Measurements from ENCODE around the gene DAZL. TPM values are rescaled to one million over a fixed set of nuclear protein-coding genes. Genes with fewer than 3 reads are reported as not detected.

DAZL gene
- total RNA-seq, 4 donors from 2014 or later: not detected

DNA sequence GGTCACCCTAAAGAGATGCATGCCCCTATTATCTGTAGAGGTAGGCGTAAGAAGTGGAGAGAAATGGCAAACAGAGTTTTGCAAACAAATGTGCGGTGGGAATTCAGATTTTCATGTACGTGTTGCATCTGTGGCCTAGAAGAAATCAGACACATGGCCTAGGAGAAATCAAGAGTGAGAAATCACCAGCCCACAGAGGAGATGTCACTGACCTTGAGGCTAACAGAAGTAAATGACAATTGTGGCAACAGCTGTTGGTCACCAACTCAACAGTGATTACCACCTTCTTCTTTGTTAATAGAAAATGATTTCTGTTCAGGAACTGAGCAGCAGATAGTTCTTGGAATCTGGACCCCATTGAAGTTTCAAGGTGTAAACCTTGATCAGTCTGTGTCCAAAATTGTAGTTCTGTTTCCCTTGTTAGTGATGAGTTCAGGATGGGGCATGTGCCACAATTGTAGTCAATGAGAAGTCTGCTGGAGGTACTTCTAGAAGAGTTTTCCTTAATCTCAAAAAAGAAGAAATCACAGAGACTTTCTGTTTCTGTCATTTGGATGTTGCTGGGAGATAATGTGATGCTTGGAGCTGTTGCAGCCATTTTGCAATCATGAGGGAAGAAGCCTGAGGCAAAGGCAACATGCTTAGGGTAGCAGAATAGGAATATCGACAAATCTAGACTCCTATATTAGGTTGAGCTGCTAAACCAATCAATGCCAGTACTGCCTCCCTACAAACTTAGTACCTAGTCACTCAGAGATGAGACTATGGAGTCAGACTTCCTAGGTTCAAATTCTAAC lies 57.5 kb downstream of the DAZL start:
- WGBS, 2 donors (ENCODE audit: low coverage in 1 of 2): 91 to 95% methylated on average over 4 of the region's 4 CpGs
- Histone ChIP-seq H3K27ac (no peak overlapping the region), H3K4me3 (no peak overlapping the region), H3K27me3 (no peaks in the 10 kb centered on the region), H3K9me3 (no peaks in the 10 kb centered on the region), H3K4me1 (peaks cover 0 to 11% (median 4%) of the 10 kb centered on the region in 3 donors), H3K36me3 (no peaks in the 10 kb centered on the region)
- TF ChIP-seq POLR2A (IDR thresholded peaks at IDR 0.05) (no peak), POLR2AphosphoS5 (IDR thresholded peaks at IDR 0.05) (no peak), EP300 (IDR thresholded peaks at IDR 0.05) (no peak)
- TF ChIP-seq, protein P1, sequence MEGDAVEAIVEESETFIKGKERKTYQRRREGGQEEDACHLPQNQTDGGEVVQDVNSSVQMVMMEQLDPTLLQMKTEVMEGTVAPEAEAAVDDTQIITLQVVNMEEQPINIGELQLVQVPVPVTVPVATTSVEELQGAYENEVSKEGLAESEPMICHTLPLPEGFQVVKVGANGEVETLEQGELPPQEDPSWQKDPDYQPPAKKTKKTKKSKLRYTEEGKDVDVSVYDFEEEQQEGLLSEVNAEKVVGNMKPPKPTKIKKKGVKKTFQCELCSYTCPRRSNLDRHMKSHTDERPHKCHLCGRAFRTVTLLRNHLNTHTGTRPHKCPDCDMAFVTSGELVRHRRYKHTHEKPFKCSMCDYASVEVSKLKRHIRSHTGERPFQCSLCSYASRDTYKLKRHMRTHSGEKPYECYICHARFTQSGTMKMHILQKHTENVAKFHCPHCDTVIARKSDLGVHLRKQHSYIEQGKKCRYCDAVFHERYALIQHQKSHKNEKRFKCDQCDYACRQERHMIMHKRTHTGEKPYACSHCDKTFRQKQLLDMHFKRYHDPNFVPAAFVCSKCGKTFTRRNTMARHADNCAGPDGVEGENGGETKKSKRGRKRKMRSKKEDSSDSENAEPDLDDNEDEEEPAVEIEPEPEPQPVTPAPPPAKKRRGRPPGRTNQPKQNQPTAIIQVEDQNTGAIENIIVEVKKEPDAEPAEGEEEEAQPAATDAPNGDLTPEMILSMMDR (IDR thresholded peaks at IDR 0.05): no peak
- no peak for ATAC-seq

DNA sequence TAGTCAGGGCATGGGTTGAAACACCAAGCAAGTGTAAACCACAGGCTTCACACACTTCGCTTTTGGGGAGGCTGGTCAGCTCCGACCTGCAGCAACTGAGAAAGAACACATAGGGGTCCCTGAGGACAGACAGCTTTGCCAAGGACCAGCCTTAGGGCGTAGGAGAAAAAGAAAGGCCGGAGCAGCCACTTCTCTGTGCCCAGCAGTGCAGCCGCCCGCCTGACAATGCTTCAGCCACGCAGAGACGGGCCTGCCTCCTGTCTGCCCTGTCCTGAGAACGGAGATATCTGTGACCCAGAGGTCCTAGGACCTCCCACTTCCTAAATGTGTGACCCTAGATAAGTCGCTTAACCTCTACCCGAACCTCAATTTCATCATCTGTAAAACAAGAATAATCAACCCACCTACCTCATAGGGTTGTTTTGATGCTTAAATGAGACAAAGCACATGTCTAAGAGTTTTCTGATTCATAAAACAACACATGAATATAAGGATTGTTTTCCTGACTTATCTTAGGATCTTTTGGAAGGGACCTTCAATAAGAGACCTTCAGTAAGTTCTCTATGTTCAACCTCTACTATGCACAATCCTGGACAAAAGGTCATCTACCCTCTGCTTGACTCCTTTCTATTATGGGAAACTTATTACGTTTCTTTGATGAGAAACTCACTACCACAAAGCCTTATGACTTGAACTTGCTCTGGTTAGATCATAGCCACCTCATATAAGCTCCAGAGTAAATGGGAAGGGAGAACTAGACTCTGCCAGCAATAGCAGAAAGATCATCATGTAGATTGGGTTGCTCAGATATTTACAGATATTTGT lies 58.8 kb downstream of the DAZL start:
- peak; percentile 58 for ATAC-seq
- Histone ChIP-seq H3K27me3 (no peaks in the 10 kb centered on the region), H3K36me3 (no peaks in the 10 kb centered on the region), H3K4me3 (no peak overlapping the region), H3K27ac (peak overlapping the region in 3 of 4 donors; percentile 3 to 53 (median 30)), H3K4me1 (peaks cover 0 to 11% (median 4%) of the 10 kb centered on the region in 3 donors), H3K9me3 (no peaks in the 10 kb centered on the region)
- no peak for TF ChIP-seq EP300 (IDR thresholded peaks at IDR 0.05)
- TF ChIP-seq POLR2A (IDR thresholded peaks at IDR 0.05): no peak
- peak; percentile 21 for TF ChIP-seq POLR2AphosphoS5 (IDR thresholded peaks at IDR 0.05)
- TF ChIP-seq, protein P1 (IDR thresholded peaks at IDR 0.05): no peak
- WGBS, 2 donors (ENCODE audit: low coverage in 1 of 2): 64 to 70% methylated on average over 9 to 11 of the region's 12 CpGs

DNA sequence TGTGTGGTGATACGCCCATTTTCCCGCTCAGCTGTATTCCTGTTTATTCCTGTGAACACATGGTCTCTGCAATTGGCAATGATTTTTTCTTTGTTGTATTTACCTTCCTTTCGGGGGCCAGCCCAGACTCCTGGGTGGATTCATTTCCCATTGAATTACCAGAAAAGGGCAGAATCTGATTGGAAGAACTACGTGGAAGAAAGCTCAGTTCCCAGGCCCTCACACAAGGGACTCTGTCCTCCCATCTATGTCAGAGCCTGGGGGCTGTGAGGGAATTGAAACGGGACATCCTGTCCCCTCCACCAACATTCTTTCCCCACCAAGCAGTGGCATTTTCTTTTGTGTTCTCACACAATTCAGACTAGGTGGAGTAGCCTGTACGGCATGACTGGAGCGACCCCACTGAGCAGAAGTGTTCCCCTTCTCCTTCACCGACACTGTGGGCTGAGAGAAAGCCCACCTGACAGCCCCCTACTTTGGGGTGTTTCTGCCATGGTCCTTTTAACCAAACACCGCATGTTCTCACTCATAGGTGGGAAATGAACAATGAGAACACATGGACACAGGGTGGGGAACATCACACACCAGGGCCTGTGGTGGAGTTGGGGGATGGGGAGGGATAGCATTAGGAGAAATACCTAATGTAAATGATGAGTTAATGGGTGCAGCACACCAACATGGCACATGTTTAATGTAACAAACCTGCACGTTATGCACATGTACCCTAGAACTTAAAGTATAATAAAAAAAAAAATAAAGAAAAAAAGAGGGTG lies 59.6 kb downstream of the DAZL start:
- Histone ChIP-seq H3K4me1 (peaks cover 0 to 5% (median 4%) of the 10 kb centered on the region in 3 donors), H3K9me3 (no peaks in the 10 kb centered on the region), H3K36me3 (no peaks in the 10 kb centered on the region), H3K27ac (peak overlapping the region in 3 of 4 donors; percentile 30 to 53 (median 34)), H3K27me3 (no peaks in the 10 kb centered on the region), H3K4me3 (no peak overlapping the region)
- no peak for ATAC-seq
- no peak for TF ChIP-seq EP300 (IDR thresholded peaks at IDR 0.05)
- no peak for TF ChIP-seq POLR2AphosphoS5 (IDR thresholded peaks at IDR 0.05)
- TF ChIP-seq, protein P1 (IDR thresholded peaks at IDR 0.05): no peak
- WGBS, 2 donors (ENCODE audit: low coverage in 1 of 2): 67 to 72% methylated on average over 4 to 7 of the region's 10 CpGs

DNA sequence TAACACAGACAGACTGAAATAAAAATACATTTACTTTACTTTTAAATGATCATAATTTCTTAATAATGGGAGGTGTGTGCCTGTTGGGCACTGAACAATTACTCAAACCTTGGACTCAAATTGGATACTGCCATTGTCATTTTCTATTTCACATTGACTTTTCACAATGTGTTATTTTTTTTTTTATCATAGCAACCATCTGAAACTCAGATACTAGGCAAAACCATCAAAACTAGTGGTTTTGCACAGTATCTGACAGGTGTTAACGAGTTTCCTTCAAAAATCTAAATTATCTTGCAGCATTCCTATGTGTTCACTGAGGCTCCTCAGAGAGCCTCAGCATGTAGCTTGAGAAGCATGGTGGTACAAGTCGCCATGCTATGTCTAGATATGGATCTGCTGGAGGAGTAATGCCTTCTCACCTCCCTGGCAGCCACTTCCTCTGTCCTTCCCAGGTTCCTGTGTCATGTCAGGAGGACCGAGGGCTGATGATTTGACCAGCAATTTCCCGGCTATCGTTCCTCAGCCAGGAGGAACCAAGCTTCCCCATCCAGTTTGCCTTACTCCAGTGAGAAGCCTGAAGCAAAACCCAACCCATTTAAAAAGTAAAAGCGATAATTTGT lies 61.9 kb downstream of the DAZL start:
- 94 to 100% methylated on average over 1 to 4 of the region's 6 CpGs for WGBS, 2 donors (ENCODE audit: low coverage in 1 of 2)
- no peak overlapping the region for H3K4me3 ChIP-seq
- no peaks in the 10 kb centered on the region for H3K36me3 ChIP-seq
- peaks cover 12% of the 10 kb centered on the region for H3K27me3 ChIP-seq
- no peak for ATAC-seq
- no peak overlapping the region for H3K27ac ChIP-seq
- TF ChIP-seq POLR2AphosphoS5 (IDR thresholded peaks at IDR 0.05) (no peak), POLR2A (IDR thresholded peaks at IDR 0.05) (no peak), EP300 (IDR thresholded peaks at IDR 0.05) (no peak)
- TF ChIP-seq, protein P1 (IDR thresholded peaks at IDR 0.05): no peak
- H3K9me3 ChIP-seq: no peaks in the 10 kb centered on the region
- H3K4me1 ChIP-seq: no peaks in the 10 kb centered on the region

Data from gastroesophageal sphincter (tissue), 4 donors.